Activated CD4-positive, alpha-beta T cell treated with anti-CD3 and anti-CD28 coated beads, Interleukin-10, Interleukin-2, amounts not matched to agents 100 ng/mL and 50 ng/mL, durations not matched to agents 16 hours and 8 hours (primary cell): ENCODE measurements around the gene TBC1D3B.
"Not testable (repeated sequence)": the region's sequence is repeated elsewhere in the genome, so short reads cannot be mapped to it uniquely, and the experiment has no call there.

Experiments used
- DNase-seq: peaks from one replicate; pipeline ENCODE4 v3.0.0-alpha.2; 2020

The TBC1D3B gene

DNA sequence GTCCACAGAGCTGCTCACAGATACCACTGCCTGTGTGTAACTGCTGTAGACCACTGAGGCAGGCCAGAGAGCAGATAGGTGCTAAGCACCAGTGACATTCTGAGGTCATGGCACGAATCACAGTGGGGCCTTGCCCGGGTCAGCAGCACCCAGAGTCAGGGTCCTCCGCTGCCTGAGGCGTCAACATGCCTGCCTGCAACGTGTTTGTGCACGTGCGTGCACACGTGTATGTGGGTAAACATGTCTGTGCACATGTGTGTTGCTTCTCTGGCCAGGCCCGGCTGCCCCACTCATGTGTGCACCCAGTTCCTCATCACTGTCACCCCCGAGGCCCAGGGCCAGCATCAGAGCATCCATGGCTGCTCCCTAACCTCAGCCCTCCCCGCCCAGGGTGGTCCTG lies at the start of gene TBC1D3B:
TSS of gene TBC1D3B (minus strand) at position 101 of the 400 bp plus-strand sequence. CDS start 1,586 bp downstream, outside the sequence.
- DNase-seq: not testable (repeated sequence)

DNA sequence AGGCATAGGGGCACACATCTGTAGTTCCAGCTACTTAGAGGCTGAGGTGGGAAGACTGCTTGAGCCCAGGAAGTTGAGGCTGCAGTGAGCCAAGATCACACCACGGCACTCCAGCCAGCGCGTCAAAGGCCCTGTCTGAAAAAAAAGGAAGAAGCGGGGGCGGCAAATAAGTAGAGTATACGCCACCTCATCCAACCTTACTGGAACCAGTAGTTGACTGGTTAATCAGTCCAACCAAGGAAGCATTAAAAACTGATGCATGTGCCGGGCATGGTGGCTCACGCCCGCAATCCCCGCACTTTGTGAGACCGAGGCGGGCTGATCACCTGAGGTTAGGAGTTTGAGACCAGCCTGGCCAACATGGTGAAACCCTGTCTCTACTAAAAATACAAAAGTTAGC lies 46.5 kb upstream of the TBC1D3B start:
- DNase-seq: not testable (repeated sequence)

DNA sequence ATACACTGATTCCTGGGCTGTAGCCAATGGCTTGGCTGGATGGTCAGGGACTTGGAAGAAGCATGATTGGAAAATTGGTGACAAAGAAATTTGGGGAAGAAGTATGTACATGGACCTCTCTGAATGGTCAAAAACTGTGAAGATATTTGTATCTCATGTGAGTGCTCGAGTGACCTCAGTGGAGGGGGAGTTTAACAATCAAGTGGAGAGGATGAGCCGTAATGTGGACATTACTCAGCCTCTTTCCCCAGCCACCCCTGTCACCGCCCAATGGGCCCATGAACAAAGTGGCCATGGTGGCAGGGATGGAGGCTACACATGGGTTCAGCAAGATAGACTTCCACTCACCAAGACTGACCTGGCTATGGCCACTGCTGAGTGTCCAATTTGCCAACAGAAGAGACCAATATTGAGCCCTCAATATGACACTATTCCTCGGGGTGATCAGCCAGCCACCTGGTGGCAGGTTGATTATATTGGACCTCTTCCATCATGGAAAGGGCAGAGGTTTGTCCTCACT lies 45.2 kb upstream of the TBC1D3B start:
- DNase-seq: not testable (repeated sequence)

DNA sequence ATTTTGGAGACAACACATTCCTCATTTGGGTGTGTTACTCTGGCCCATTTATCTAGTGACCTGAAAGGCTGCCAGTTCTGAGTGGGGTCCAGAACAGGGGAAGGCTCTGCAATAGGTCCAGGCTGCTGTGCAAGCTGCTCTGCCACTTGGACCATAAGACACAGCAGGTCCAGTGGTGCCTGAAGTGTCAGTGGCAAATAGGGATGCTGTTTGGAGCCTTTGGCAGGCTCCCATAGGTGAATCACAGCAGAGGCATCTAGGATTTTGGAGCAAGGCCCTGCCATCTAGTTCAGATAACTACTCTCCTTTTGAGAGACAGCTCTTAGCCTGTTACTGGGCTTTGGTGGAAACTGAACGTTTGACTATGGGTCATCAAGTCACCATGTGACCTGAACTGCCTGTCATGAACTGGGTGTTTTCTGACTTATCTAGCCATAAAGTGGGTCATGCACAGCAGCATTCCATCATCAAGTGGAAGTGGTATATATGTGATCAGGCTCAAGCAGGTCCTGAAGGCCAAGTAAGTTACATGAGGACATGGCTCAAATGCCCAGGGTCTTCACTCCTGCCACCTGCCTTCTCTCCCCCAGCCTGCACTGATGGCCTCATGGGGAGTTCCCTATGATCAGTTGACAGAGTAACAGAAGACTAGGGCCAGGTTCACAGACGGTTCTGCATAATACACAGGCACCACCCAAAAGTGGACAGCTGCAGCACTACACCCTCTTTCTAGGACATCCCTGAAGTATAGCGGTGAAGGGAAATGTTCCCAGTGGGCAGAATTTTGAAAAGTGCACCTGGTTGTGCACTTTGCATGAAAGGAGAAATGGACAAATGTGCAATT lies 44.5 kb upstream of the TBC1D3B start:
- not testable (repeated sequence) for DNase-seq

- not testable (repeated sequence) for DNase-seq
Observed at GRCh38 chr17:36219556-36219955, 43.1 kb upstream of the TBC1D3B start.

DNA sequence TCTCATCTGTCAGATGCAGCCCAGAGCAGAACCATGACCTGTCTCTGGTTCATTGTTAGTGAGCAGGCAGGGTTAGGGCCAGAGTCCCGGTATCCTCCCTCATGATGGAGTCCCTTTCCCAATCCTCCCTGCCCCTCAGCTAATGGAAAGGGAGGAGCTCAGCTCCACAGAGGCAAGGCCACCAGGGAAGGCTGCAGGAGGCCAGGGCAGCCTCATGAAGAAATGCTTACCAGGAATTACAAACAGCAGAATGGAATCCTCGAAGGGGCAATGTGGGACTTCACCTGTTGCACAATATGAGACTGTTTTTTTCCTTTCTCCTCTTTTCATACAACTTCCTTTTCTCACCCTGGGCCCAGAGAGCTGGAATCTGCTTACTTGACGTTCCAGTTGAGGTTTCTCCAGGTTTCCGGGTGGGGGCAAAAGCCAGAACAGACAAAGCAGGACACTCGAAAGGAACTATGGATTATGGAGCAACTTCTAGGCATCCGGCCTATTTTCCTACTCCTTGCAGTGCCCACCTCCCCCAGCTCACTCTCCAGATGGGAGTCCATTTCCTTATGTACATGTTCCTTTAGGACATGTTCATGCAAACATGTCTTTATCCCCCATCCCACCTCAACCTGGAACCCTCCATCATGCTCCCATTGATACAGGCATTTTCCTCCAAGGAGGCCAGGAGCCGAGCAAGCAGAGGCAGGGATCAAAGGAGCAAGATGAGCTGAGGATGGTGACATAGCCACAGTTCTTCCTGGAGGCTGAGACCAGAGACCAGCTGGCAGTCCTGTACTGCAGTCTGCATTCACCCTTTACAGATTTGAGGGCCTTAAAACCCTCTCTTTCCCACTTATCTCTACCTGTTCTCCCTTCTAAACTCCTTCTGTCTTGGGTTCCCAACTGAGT lies 39.2 kb upstream of the TBC1D3B start:
- not testable (repeated sequence) for DNase-seq

GRCh38 chr17:36214918-36215317 lies 38.5 kb upstream of the TBC1D3B start:
- DNase-seq: no peak

DNA sequence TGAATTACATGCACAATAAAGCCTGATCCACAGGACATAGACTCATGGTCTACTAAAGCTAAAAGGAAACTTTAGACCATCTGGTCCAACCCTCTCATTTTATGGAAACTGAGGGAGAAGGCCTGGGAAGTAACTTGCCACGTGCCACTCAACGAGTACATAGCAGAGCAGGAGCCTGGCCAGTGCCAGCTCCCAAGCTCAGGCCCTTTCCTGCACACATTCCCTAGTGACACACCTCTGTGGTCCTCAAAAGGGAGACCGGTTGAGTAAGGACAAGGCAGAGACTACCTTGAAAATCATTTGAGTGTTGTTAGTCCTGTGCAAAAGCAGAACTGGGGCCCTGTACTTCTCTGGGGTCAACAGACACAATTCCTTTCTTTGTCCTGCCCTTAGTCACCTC lies 37.3 kb upstream of the TBC1D3B start:
- no peak for DNase-seq

- DNase-seq: no peak
Observed at GRCh38 chr17:36212966-36213365, 36.5 kb upstream of the TBC1D3B start.

- DNase-seq: no peak
Observed at GRCh38 chr17:36212272-36212605, 35.8 kb upstream of the TBC1D3B start.

DNA sequence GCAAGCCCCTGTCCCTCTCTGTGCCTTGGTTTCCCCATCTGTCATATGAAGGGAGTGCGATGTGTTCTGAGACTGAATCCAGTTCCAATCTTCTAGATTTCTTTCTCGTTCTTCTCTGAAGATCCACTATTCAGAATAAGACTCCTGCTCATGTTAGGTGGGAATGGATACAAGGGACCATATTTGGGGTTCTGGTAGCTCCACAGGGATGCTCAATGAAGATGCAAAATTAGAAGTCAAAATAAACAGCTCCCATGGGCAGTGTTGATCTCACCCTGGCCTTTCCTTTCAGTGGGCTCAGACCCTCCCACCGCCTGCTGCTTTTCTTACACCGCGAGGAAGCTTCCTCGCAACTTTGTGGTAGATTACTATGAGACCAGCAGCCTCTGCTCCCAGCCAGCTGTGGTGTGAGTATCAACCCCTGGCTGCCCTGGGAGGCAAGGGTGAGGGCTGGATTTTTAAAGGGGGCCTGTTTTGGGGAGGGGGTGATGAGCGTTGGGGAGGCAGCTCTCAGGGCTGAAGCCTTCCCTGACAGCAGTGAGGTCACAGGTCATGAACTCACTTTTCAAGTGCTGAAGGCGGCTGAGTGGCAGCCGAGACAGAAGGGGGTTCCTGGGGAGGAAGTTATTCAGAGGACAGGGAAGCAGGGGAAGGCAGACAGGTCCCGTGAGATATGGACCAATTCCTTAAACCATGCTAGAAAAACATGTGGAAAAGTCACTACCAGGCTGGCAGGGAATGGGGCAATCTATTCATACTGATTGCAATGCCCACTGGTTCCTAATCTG lies 35.2 kb upstream of the TBC1D3B start:
- not testable (repeated sequence) for DNase-seq

- DNase-seq: not testable (repeated sequence)
Observed at GRCh38 chr17:36210439-36211211, 34.2 kb upstream of the TBC1D3B start, which contains the start of gene CCL4L2. CCL4L2 (plus strand) TSS chr17:36211063.

GRCh38 chr17:36209575-36209974 lies 33.1 kb upstream of the TBC1D3B start:
- no peak for DNase-seq

GRCh38 chr17:36207383-36207782 lies 30.9 kb upstream of the TBC1D3B start:
- not testable (repeated sequence) for DNase-seq

GRCh38 chr17:36206486-36206821 lies 30.0 kb upstream of the TBC1D3B start:
- DNase-seq: not testable (repeated sequence)

DNA sequence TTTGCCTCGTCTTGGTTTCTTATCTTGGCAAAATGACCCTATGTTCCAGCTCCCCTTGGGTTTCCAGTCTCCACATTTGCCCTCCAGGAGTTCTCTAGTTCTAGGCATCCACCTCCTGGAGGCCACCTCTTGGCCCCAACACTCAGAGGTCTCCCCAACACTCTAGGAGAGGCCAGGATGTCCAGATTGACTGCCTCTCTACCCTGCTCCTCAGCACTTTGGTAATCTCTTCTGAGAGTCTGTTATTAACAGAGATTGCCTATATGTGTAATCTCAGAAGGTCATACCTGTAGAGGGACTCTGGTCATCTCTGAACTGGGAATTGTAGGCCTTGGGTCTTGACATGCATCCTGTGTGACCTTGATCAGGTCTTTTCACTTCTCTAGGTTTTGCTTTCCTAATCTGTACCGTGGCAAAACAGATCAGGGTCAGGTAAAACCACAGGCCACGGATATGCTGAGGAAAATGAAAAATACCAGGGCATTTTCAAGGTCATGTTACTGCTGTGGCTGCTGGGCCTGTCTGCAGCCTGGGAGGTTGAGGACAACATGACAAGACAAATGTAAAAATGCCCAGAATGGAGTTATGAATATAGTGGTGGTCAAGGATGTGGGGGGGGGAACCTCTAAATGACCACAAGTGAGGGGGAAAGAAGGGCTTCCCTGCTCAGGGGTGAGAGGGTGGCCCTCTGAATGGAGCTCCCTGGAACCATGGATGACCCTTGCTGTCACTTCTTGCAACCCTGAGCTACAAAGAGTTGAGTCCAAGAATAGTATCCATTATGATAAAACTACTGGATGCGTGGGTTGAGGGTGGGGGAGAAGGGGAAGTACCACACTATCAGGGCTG lies 29.4 kb upstream of the TBC1D3B start:
- DNase-seq: no peak

- no peak for DNase-seq
Observed at GRCh38 chr17:36204724-36205500, 28.5 kb upstream of the TBC1D3B start.

DNA sequence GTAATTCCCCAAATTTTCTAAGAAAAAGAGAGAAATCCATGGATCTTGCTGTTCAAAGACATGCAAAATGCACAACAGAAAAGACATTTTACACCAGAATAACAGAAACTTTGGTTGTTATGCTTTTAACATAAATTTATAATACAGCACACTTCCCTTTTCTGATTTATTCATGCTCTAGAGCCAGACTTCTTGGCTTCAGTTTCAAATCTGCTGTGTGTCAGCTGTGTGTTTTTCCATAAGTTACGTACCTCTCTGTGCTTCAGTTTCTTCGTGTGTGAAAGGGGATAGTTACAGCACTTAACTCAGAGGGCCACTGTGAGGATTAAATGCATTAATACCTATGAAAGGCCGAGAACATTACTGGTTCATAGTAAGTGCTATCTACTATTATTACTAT lies 26.9 kb upstream of the TBC1D3B start:
- DNase-seq: no peak

- not testable (repeated sequence) for DNase-seq
Observed at GRCh38 chr17:36201506-36201905, 25.1 kb upstream of the TBC1D3B start.

DNA sequence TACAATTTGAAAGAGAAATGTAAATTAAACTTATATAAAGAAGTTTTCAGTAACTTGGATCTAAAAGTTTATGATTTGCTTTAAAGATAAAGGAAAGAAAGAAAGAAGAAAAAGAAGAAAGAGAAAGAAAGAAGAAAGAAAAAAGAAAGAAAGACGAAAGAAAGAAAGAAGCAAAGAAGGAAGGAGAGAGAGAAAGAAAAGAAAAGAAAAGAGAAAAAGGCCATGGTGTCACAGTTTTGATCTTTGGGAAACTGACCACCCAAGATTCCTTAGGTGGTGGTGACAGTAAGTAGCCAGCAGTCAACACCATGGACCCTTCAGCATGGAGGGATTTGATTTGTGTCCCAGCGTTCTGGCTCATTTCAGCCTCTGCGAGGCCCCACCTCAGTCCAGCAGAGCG lies 24.7 kb upstream of the TBC1D3B start:
- not testable (repeated sequence) for DNase-seq
